Measurements from ENCODE around the gene ALOX15. TPM values are rescaled to one million over a fixed set of nuclear protein-coding genes. Genes with fewer than 3 reads are reported as not detected.
"Not testable (repeated sequence)": the region's sequence is repeated elsewhere in the genome, so short reads cannot be mapped to it uniquely, and the experiment has no call there.

The ALOX15 gene
- total RNA-seq, 2 experiments from 2014 or later = 0.36 TPM; not detected in 1

DNA sequence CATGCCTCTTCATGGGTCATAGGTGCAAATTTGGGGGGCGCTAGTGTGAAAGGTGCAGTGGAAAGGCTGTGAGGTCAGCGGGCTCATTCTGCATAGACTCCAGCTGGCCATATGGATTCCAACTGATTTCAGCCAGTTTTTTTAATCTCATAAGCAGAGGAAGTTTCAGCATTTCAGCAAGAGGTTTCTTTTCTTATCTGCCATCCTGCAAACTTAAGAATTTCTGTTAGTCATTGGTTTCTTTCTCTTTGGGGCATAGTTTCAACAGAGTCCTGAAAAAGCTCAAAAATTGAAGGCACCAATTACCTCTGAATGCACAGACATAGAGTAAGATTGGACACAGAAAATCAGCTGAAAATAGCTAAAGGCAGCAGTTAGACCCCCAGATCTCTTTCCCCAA is 16.2 kb upstream of the ALOX15 start:
- no peak overlapping the region for H3K4me3 ChIP-seq (ENCODE audit: low read length)
- CTCF ChIA-PET = no interaction called here
- POLR2A ChIA-PET = no interaction called here
- DNase-seq (no peak), ATAC-seq (ENCODE audit: poor library complexity) (no peak)
- no peaks in the 10 kb centered on the region for H3K9me3 ChIP-seq (ENCODE audit: control insufficient read depth in 1 of 2, insufficient read depth in 1 of 2, low read length in 2 of 2)
- no peaks in the 10 kb centered on the region for H3K4me1 ChIP-seq (ENCODE audit: insufficient read depth, low read length)
- Mint-ChIP-seq H3K27me3 (peaks cover 12% of the 10 kb centered on the region), H3K36me3 (ENCODE audit: low read depth) (no peaks in the 10 kb centered on the region), H3K27ac (no peak overlapping the region), H3K9me3 (no peaks in the 10 kb centered on the region), H3K4me3 (no peak overlapping the region), H3K4me1 (ENCODE audit: low read depth) (no peaks in the 10 kb centered on the region)
- no peak overlapping the region for H3K27ac ChIP-seq (ENCODE audit: low read depth in 1 of 2, low read length in 2 of 2)
- H3K27me3 ChIP-seq (ENCODE audit: control insufficient read depth in 1 of 2, insufficient read depth in 2 of 2, low read length in 2 of 2) = peaks cover 3 to 4% of the 10 kb centered on the region in 2 experiments
- H3K36me3 ChIP-seq (ENCODE audit: insufficient read depth, low read length) = no peaks in the 10 kb centered on the region
- TF ChIP-seq, protein P1, sequence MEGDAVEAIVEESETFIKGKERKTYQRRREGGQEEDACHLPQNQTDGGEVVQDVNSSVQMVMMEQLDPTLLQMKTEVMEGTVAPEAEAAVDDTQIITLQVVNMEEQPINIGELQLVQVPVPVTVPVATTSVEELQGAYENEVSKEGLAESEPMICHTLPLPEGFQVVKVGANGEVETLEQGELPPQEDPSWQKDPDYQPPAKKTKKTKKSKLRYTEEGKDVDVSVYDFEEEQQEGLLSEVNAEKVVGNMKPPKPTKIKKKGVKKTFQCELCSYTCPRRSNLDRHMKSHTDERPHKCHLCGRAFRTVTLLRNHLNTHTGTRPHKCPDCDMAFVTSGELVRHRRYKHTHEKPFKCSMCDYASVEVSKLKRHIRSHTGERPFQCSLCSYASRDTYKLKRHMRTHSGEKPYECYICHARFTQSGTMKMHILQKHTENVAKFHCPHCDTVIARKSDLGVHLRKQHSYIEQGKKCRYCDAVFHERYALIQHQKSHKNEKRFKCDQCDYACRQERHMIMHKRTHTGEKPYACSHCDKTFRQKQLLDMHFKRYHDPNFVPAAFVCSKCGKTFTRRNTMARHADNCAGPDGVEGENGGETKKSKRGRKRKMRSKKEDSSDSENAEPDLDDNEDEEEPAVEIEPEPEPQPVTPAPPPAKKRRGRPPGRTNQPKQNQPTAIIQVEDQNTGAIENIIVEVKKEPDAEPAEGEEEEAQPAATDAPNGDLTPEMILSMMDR (IDR thresholded peaks at IDR 0.05) = no peak
- intact Hi-C loops (cut with DNase I, micrococcal nuclease) = no loop called here

DNA sequence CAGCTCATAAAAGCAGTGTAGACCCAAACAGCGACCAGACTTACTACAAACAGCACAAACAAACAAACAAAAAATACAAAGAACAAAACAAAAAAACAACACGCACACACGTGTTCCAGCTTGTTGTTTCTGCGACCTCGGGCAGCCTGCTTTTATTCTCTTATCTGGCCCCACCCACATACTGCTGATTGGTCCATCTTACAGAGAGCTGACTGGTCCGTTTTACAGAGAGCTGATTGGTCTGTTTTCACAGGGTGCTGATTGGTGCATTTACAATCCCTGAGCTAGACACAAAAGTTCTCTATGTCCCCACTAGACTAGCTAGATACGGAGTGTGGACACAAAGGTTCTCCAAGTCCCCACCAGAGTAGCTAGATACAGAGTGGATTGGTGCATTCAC is 14.5 kb upstream of the ALOX15 start:
- H3K4me3 Mint-ChIP-seq; H3K36me3 ChIP-seq (ENCODE audit: insufficient read depth, low read length); H3K4me1 Mint-ChIP-seq (ENCODE audit: low read depth); H3K36me3 Mint-ChIP-seq (ENCODE audit: low read depth); CTCF ChIA-PET; intact Hi-C loops (cut with DNase I, micrococcal nuclease); H3K27me3 ChIP-seq (ENCODE audit: control insufficient read depth in 1 of 2, insufficient read depth in 2 of 2, low read length in 2 of 2); ATAC-seq (ENCODE audit: poor library complexity); H3K27ac ChIP-seq (ENCODE audit: low read depth in 1 of 2, low read length in 2 of 2); POLR2A ChIA-PET; DNase-seq; H3K9me3 Mint-ChIP-seq; H3K4me1 ChIP-seq (ENCODE audit: insufficient read depth, low read length); H3K9me3 ChIP-seq (ENCODE audit: control insufficient read depth in 1 of 2, insufficient read depth in 1 of 2, low read length in 2 of 2); H3K27ac Mint-ChIP-seq; H3K4me3 ChIP-seq (ENCODE audit: low read length): not testable (repeated sequence)
- H3K27me3 Mint-ChIP-seq = peaks cover 12% of the 10 kb centered on the region

DNA sequence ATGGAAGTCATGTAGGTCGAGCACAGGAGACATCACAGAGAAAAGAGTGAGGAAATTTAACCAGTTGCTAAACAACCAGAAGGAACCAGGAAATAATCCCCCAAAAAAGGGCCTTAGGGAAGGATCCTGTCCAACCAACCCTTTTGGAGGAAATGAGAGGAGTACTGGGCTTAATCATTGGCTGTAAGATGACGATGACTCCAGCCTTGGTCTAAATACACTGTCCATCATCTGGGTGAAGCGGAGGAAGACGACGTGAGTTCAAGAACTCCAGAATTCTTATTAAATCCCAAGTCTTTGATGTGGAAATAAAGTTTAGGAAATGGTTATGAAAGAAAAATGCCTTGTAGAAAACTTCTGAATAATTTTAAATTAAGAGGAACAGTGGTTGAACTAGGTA is 11.5 kb upstream of the ALOX15 start:
- H3K27ac Mint-ChIP-seq = no peak overlapping the region
- H3K4me1 Mint-ChIP-seq (ENCODE audit: low read depth) = no peaks in the 10 kb centered on the region
- Histone ChIP-seq H3K27me3 (ENCODE audit: control insufficient read depth in 1 of 2, insufficient read depth in 2 of 2, low read length in 2 of 2) (peaks cover 2 to 3% of the 10 kb centered on the region in 2 experiments), H3K4me3 (ENCODE audit: low read length) (no peak overlapping the region), H3K9me3 (ENCODE audit: control insufficient read depth in 1 of 2, insufficient read depth in 1 of 2, low read length in 2 of 2) (no peaks in the 10 kb centered on the region), H3K36me3 (ENCODE audit: insufficient read depth, low read length) (no peaks in the 10 kb centered on the region), H3K4me1 (ENCODE audit: insufficient read depth, low read length) (no peaks in the 10 kb centered on the region), H3K27ac (ENCODE audit: low read depth in 1 of 2, low read length in 2 of 2) (no peak overlapping the region)
- no peaks in the 10 kb centered on the region for H3K36me3 Mint-ChIP-seq (ENCODE audit: low read depth)
- DNase-seq (no peak), ATAC-seq (ENCODE audit: poor library complexity) (no peak)
- intact Hi-C loops (cut with DNase I, micrococcal nuclease) = no loop called here
- H3K9me3 Mint-ChIP-seq = no peaks in the 10 kb centered on the region
- ChIA-PET POLR2A (no interaction called here), CTCF (no interaction called here)
- H3K27me3 Mint-ChIP-seq = peaks cover 26% of the 10 kb centered on the region
- TF ChIP-seq, protein P1 (IDR thresholded peaks at IDR 0.05) = no peak
- no peak overlapping the region for H3K4me3 Mint-ChIP-seq

DNA sequence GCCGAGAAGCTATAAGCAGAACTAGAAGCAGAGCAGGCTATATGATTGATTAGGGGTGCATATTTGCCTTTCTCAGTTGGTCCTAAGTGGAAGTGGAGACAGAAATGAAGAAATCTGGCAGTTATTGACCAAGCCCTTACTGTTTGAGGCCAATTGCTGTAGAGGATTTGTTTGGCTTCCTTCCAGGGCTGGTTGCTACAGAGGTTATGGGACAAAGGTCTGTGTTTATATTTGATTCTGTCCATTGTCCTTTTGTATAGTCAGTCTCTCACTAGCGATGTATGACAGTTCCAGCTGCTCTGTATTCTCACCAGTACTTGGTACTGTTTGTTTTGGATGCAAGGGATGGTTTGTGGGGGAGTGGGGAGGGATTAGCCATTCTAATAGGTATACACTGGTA is 7.3 kb upstream of the ALOX15 start:
- DNase-seq (no peak), ATAC-seq (ENCODE audit: poor library complexity) (no peak)
- Mint-ChIP-seq H3K27ac (no peak overlapping the region), H3K9me3 (no peaks in the 10 kb centered on the region), H3K36me3 (ENCODE audit: low read depth) (no peaks in the 10 kb centered on the region), H3K4me3 (no peak overlapping the region), H3K27me3 (peaks cover 50% of the 10 kb centered on the region), H3K4me1 (ENCODE audit: low read depth) (no peaks in the 10 kb centered on the region)
- ChIA-PET POLR2A (no interaction called here), CTCF (no interaction called here)
- no peaks in the 10 kb centered on the region for H3K4me1 ChIP-seq (ENCODE audit: insufficient read depth, low read length)
- H3K36me3 ChIP-seq (ENCODE audit: insufficient read depth, low read length) = no peaks in the 10 kb centered on the region
- intact Hi-C loops (cut with DNase I, micrococcal nuclease) = no loop called here
- no peak overlapping the region for H3K27ac ChIP-seq (ENCODE audit: low read depth in 1 of 2, low read length in 2 of 2)
- TF ChIP-seq, protein P1 (IDR thresholded peaks at IDR 0.05) = no peak
- H3K27me3 ChIP-seq (ENCODE audit: control insufficient read depth in 1 of 2, insufficient read depth in 2 of 2, low read length in 2 of 2) = peaks cover 9 to 10% of the 10 kb centered on the region in 2 experiments
- H3K9me3 ChIP-seq (ENCODE audit: control insufficient read depth in 1 of 2, insufficient read depth in 1 of 2, low read length in 2 of 2) = no peaks in the 10 kb centered on the region
- H3K4me3 ChIP-seq (ENCODE audit: low read length) = no peak overlapping the region

All from CD4-positive, alpha-beta T cell (primary cell).